SK-N-SH (cell line): ENCODE results near the gene MORC3. TPM values are rescaled to one million over a fixed set of nuclear protein-coding genes. Genes with fewer than 3 reads are reported as not detected.
"Not testable (repeated sequence)": the region's sequence is repeated elsewhere in the genome, so short reads cannot be mapped to it uniquely, and the experiment has no call there.

Experiments used
- CTCF ChIA-PET: fragments of 300-600, 350-600 bp; formaldehyde crosslinking; extraction: SDS; loops from one replicate; lab custom pipeline; 2021; lab: Yijun Ruan, JAX
- POLR2A ChIA-PET: fragments of 350-600 bp; sonication (Branson Sonifier 250); formaldehyde crosslinking; extraction: SDS; loops from one replicate; lab custom pipeline; 2020; ENCODE audit warnings: antibody characterized with exemption, inconsistent platforms; lab: Yijun Ruan, JAX
- DNase-seq: peaks from one replicate; pipeline ENCODE4 v3.0.0; 2012
- H2AFZ ChIP-seq: fragments of 200-600 bp; sonication (generic); 2 replicates; pipeline ENCODE4 v1.8.1; 2016; ENCODE audit warnings: antibody characterized with exemption, mild to moderate bottlenecking, low read depth
- H3F3A ChIP-seq: fragments of 200-600 bp; sonication (generic); replicated peaks from 2 replicates; pipeline ENCODE3; 2016; ENCODE audit warnings: antibody characterized with exemption, mild to moderate bottlenecking; ENCODE audit not compliant: insufficient read depth
- H3K27ac ChIP-seq, 2 experiments: fragments of 200-500 bp in 1 of 2; fragments of 200-600 bp in 1 of 2; sonication (Bioruptor generic) in 1 of 2; sonication (generic), shearing (Covaris generic) in 1 of 2; 2 replicates each; pipeline versions ENCODE4 v1.5.1 to v1.6.1; 2014 to 2016; ENCODE audit warnings: low read depth in 2 of 2, inconsistent platforms in 1 of 2, low read length in 1 of 2, mild to moderate bottlenecking in 1 of 2, mixed read lengths in 1 of 2
- H3K27me3 ChIP-seq: fragments of 200-600 bp; sonication (generic), shearing (Covaris generic); 2 replicates; pipeline ENCODE4 v1.6.1; 2016; ENCODE audit warnings: mixed run types; ENCODE audit not compliant: insufficient read depth
- H3K36me3 ChIP-seq, 2 experiments: fragments of 200-500 bp in 1 of 2; fragments of 200-600 bp in 1 of 2; sonication (Bioruptor generic) in 1 of 2; sonication (generic) in 1 of 2; replicated peaks in 1 of 2; 2 replicates each; pipeline versions ENCODE3 to v1.5.1; 2014 to 2016; ENCODE audit warnings: low read length in 1 of 2, mild to moderate bottlenecking in 1 of 2; ENCODE audit not compliant: insufficient read depth in 2 of 2, control insufficient read depth in 1 of 2
- H3K4me1 ChIP-seq, 2 experiments: fragments of 200-500 bp in 1 of 2; fragments of 200-600 bp in 1 of 2; sonication (Bioruptor generic) in 1 of 2; sonication (generic), shearing (Covaris generic) in 1 of 2; 2 replicates each; pipeline versions ENCODE4 v1.5.1 to v1.6.1; 2014 to 2016; ENCODE audit warnings: low read depth in 1 of 2, low read length in 1 of 2, mixed run types in 1 of 2; ENCODE audit not compliant: insufficient read depth in 2 of 2, control insufficient read depth in 1 of 2
- H3K4me2 ChIP-seq: fragments of 200-600 bp; sonication (generic), shearing (Covaris generic); 2 replicates; pipeline ENCODE4 v1.6.1; 2017; ENCODE audit warnings: mixed run types
- H3K4me3 ChIP-seq, 2 experiments: fragments of 200-500 bp in 1 of 2; fragments of 200-600 bp in 1 of 2; sonication (Bioruptor generic) in 1 of 2; sonication (generic), shearing (Covaris generic) in 1 of 2; 2 replicates each; pipeline versions ENCODE4 v1.5.1 to v1.8.1; 2014 to 2016; ENCODE audit warnings: low read depth in 2 of 2, inconsistent platforms in 1 of 2, low read length in 1 of 2, mild to moderate bottlenecking in 1 of 2, mixed read lengths in 1 of 2, moderate library complexity in 1 of 2
- H3K79me2 ChIP-seq: fragments of 200-600 bp; sonication (generic); 2 replicates; pipeline ENCODE4 v1.8.1; 2017; ENCODE audit warnings: mild to moderate bottlenecking; ENCODE audit not compliant: insufficient read depth
- H3K9ac ChIP-seq: fragments of 200-600 bp; sonication (generic); 2 replicates; pipeline ENCODE4 v1.6.1; 2017; ENCODE audit warnings: mixed run types
- H3K9me2 ChIP-seq: fragments of 200-600 bp; sonication (generic); 2 replicates; pipeline ENCODE4 v1.6.1; 2017; ENCODE audit warnings: mixed run types
- H3K9me3 ChIP-seq: fragments of 200-600 bp; sonication (generic); 2 replicates; pipeline ENCODE4 v1.6.1; 2017; ENCODE audit warnings: mixed run types, mild to moderate bottlenecking, moderate library complexity
- H4K20me1 ChIP-seq: fragments of 200-600 bp; sonication (generic); 2 replicates; pipeline ENCODE4 v1.6.1; 2017; ENCODE audit warnings: mild to moderate bottlenecking, mixed run types; ENCODE audit not compliant: insufficient read depth
- CHD2 ChIP-seq: fragments of 150-350 bp; IDR thresholded peaks from 2 replicates; pipeline ENCODE4 v1.6.1; 2018; ENCODE audit warnings: low read length; ENCODE audit not compliant: partially characterized antibody
- EZH2phosphoT487 ChIP-seq: fragments of 200-600 bp; sonication (generic); IDR thresholded peaks from 2 replicates; pipeline ENCODE4 v1.6.1; 2017; ENCODE audit warnings: low read depth, mixed run types, mild to moderate bottlenecking, antibody characterized with exemption, moderate library complexity, borderline replicate concordance
- FOXM1 ChIP-seq: IDR thresholded peaks from 2 replicates; pipeline ENCODE4 v1.4.0; 2012; ENCODE audit warnings: low read depth, mild to moderate bottlenecking
- GATA2 ChIP-seq: sonication (generic); formaldehyde crosslinking; IDR thresholded peaks from 2 replicates; pipeline ENCODE4 v1.5.0; 2020; ENCODE audit warnings: mild to moderate bottlenecking, missing genetic modification reagents
- MXI1 ChIP-seq: IDR thresholded peaks from 2 replicates; pipeline ENCODE4 v1.6.1; 2012; ENCODE audit warnings: mild to moderate bottlenecking, low read depth, low read length, improper control_type of control experiment
- RAD21 ChIP-seq: IDR thresholded peaks from 2 replicates; pipeline ENCODE4 v1.6.1; 2012; ENCODE audit warnings: mild to moderate bottlenecking, low read length
- RFX5 ChIP-seq: IDR thresholded peaks from 2 replicates; pipeline ENCODE4 v1.6.1; 2012; ENCODE audit warnings: mild to moderate bottlenecking, improper control_type of control experiment, low read length
- RXRA ChIP-seq: IDR thresholded peaks from 2 replicates; pipeline ENCODE4 v1.4.0; 2012; ENCODE audit warnings: low read depth, mild to moderate bottlenecking, borderline replicate concordance
- SIN3A ChIP-seq: IDR thresholded peaks from 2 replicates; pipeline ENCODE4 v1.6.1; 2012; ENCODE audit warnings: low read depth, mild to moderate bottlenecking, low read length, moderate library complexity, borderline replicate concordance
- SMC3 ChIP-seq: IDR thresholded peaks from 2 replicates; pipeline ENCODE4 v1.6.1; 2012; ENCODE audit warnings: low read depth, low read length, improper control_type of control experiment
- TEAD4 ChIP-seq: IDR thresholded peaks from 2 replicates; pipeline ENCODE4 v1.4.0; 2012; ENCODE audit warnings: mild to moderate bottlenecking, borderline replicate concordance; ENCODE audit not compliant: insufficient read depth
- USF2 ChIP-seq: fragments of 150-350 bp; IDR thresholded peaks from 2 replicates; pipeline ENCODE4 v1.6.1; 2017; ENCODE audit warnings: antibody characterized with exemption, low read length, low read depth, borderline replicate concordance
- YY1 ChIP-seq: IDR thresholded peaks from 2 replicates; pipeline ENCODE4 v1.4.0; 2012; ENCODE audit warnings: low read depth, mild to moderate bottlenecking
- WGBS: methylation state at CpG from one replicate; pipeline ENCODE4 v1.1.6; 2017; ENCODE audit warnings: low lambda C conversion rate; 5-methylcytosine and 5-hydroxymethylcytosine counted together
- polyA plus RNA-seq, 3 experiments: library from polyadenylated mRNA; depleted of rRNA; stranded (reverse); fragments of >200 nt; gene quantifications; 2 replicates each; pipeline ENCODE4 v1.2.3, GENCODE V29; 2012
- TF ChIP-seq, protein P1 (sequence below): IDR thresholded peaks from 2 replicates; pipeline ENCODE4 v1.4.0; 2012; ENCODE audit warnings: low read depth, borderline replicate concordance
- TF ChIP-seq, protein P2 (sequence below): fragments of 200-600 bp; sonication (generic); IDR thresholded peaks from 2 replicates; pipeline ENCODE4 v1.6.1; 2017; ENCODE audit warnings: antibody characterized with exemption, mild to moderate bottlenecking, moderate library complexity
- TF ChIP-seq, protein P3 (sequence below): IDR thresholded peaks from 2 replicates; pipeline ENCODE4; 2012

Gene MORC3
- polyA plus RNA-seq, 1 of the 3 experiments (the other 2 are of a cell fraction), result 8.2 TPM

- 66% methylated on average over 14 of the region's 14 CpGs for WGBS
These were observed 3.0 kb upstream of the MORC3 start for GRCh38 chr21:36316872-36317484.

GRCh38 chr21:36319406-36319766 lies 611 bp upstream of the MORC3 start:
- peaks cover 37% of the 10 kb centered on the region for H3K79me2 ChIP-seq

More at GRCh38 chr21:36316872-36317484, 3.0 kb upstream of the MORC3 start:
- no peak overlapping the region for H2AFZ ChIP-seq
- H3K36me3 ChIP-seq, result no peaks in the 10 kb centered on the region
- H3K9me2 ChIP-seq, result no peaks in the 10 kb centered on the region
- no peak overlapping the region for H3K4me2 ChIP-seq
- H3K79me2 ChIP-seq, result peaks cover 13% of the 10 kb centered on the region
- TF ChIP-seq RAD21 (no peak), USF2 (no peak), EZH2phosphoT487 (no peak), YY1 (no peak), GATA2 (CRISPR knock-in tag) (no peak), SMC3 (no peak), CHD2 (no peak), RFX5 (no peak), MXI1 (no peak), FOXM1 (no peak), SIN3A (no peak), RXRA (no peak), TEAD4 (no peak)
- TF ChIP-seq, protein P1, sequence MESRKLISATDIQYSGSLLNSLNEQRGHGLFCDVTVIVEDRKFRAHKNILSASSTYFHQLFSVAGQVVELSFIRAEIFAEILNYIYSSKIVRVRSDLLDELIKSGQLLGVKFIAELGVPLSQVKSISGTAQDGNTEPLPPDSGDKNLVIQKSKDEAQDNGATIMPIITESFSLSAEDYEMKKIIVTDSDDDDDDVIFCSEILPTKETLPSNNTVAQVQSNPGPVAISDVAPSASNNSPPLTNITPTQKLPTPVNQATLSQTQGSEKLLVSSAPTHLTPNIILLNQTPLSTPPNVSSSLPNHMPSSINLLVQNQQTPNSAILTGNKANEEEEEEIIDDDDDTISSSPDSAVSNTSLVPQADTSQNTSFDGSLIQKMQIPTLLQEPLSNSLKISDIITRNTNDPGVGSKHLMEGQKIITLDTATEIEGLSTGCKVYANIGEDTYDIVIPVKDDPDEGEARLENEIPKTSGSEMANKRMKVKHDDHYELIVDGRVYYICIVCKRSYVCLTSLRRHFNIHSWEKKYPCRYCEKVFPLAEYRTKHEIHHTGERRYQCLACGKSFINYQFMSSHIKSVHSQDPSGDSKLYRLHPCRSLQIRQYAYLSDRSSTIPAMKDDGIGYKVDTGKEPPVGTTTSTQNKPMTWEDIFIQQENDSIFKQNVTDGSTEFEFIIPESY, result no peak
- TF ChIP-seq, protein P2, sequence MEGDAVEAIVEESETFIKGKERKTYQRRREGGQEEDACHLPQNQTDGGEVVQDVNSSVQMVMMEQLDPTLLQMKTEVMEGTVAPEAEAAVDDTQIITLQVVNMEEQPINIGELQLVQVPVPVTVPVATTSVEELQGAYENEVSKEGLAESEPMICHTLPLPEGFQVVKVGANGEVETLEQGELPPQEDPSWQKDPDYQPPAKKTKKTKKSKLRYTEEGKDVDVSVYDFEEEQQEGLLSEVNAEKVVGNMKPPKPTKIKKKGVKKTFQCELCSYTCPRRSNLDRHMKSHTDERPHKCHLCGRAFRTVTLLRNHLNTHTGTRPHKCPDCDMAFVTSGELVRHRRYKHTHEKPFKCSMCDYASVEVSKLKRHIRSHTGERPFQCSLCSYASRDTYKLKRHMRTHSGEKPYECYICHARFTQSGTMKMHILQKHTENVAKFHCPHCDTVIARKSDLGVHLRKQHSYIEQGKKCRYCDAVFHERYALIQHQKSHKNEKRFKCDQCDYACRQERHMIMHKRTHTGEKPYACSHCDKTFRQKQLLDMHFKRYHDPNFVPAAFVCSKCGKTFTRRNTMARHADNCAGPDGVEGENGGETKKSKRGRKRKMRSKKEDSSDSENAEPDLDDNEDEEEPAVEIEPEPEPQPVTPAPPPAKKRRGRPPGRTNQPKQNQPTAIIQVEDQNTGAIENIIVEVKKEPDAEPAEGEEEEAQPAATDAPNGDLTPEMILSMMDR, result no peak
- TF ChIP-seq, protein P3, sequence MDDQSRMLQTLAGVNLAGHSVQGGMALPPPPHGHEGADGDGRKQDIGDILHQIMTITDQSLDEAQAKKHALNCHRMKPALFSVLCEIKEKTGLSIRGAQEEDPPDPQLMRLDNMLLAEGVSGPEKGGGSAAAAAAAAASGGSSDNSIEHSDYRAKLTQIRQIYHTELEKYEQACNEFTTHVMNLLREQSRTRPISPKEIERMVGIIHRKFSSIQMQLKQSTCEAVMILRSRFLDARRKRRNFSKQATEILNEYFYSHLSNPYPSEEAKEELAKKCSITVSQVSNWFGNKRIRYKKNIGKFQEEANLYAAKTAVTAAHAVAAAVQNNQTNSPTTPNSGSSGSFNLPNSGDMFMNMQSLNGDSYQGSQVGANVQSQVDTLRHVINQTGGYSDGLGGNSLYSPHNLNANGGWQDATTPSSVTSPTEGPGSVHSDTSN, result no peak
- peaks cover 11% of the 10 kb centered on the region for H4K20me1 ChIP-seq
- DNase-seq, result no peak
- H3K4me1 ChIP-seq, result peaks cover 0 to 4% of the 10 kb centered on the region in 2 experiments; a peak in 3 of 4 replicates
- H3K27ac ChIP-seq, result no peak overlapping the region
- H3F3A ChIP-seq, result peaks cover 7% of the 10 kb centered on the region
- ChIA-PET POLR2A (no interaction called here), CTCF (no interaction called here)
- no peak overlapping the region for H3K9ac ChIP-seq
- no peaks in the 10 kb centered on the region for H3K27me3 ChIP-seq
- H3K4me3 ChIP-seq, result no peak overlapping the region
- H3K9me3 ChIP-seq, result no peaks in the 10 kb centered on the region

More at GRCh38 chr21:36319406-36319766, 611 bp upstream of the MORC3 start:
- H3K4me2 ChIP-seq, result peak overlapping the region; percentile 71
- peaks cover 33% of the 10 kb centered on the region for H4K20me1 ChIP-seq
- not testable (repeated sequence) for H3K9me2 ChIP-seq, H3K9me3 ChIP-seq, DNase-seq, H3K27me3 ChIP-seq, H3K4me1 ChIP-seq, H3K36me3 ChIP-seq
- peak overlapping the region; percentile 85 to 88 for H3K27ac ChIP-seq
- peak overlapping the region; percentile 72 for H2AFZ ChIP-seq
- peak overlapping the region; percentile 87; the same call in 1 of the 2 replicates for H3K9ac ChIP-seq
- H3K4me3 ChIP-seq, result peak overlapping the region; percentile 65 to 80
- CTCF ChIA-PET, result interaction anchor here (1.9 kb wide), 1 partner anchor 59 kb away, joined by 7 read pairs; no protein-coding TSS in a partner anchor
- POLR2A ChIA-PET, result interaction anchor here (0.6 to 1.5 kb wide), 5 partner anchors 10 to 260 kb away, joined by 3 to 5 read pairs (median 4); no protein-coding TSS in a partner anchor
- peaks cover 19% of the 10 kb centered on the region for H3F3A ChIP-seq
- 41% methylated on average over 17 of the region's 17 CpGs for WGBS
